ENCODE data around the gene SGMS1.
"Not testable (repeated sequence)": the region's sequence is repeated elsewhere in the genome, so short reads cannot be mapped to it uniquely, and the experiment has no call there.

SGMS1 gene

DNA sequence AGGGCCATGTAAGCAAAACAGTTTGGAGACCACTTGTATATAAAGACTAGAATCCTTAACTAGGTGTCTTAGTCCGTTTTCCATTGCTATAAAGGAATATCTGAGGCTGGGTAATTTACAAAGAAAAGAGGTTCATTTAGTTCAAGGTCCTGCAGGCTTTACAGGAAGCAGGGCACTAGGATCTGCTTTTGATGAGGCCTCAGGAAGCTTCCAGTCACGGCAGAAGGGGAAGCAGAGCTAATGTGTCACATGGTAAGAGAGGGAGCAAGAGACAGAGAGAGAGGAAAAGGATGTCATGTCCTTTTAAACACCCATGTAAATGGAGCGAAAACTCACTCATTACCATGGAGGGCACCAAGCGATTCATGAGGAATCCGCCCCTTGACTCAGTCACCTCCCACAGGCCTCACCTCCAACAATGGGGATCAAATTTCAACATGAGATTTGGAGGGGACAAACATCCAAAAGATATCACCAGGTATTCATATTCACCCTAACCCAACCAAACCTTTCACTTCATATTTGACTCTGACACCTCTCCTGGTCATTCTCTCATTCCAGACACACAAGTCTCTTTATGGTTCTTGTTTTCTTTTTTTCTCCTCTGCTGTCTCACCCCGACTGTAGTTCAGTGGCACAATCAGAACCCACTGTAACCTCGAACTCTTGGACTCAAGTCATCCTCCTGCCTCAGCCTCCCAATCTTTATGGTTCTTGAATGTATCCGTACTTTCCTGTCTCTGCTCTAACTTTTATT, 342.4 kb downstream of the SGMS1 start:
- no peak overlapping the region for H3K4me3 ChIP-seq (replicated peaks; ENCODE audit: low read depth, low read length)
- TF ChIP-seq CTCF (IDR thresholded peaks at IDR 0.05; ENCODE audit: low read length, missing control alignments): no peak
- DNase-seq (ENCODE audit: low read depth): no peak

- no peak for DNase-seq (ENCODE audit: low read depth)
- no peak for TF ChIP-seq CTCF (IDR thresholded peaks at IDR 0.05; ENCODE audit: low read length, missing control alignments)
- no peak overlapping the region for H3K4me3 ChIP-seq (replicated peaks; ENCODE audit: low read depth, low read length)
Measured at GRCh38 chr10:50280049-50280841, 343.5 kb downstream of the SGMS1 start.

GRCh38 chr10:50279489-50279888, 344.3 kb downstream of the SGMS1 start:
- DNase-seq (ENCODE audit: low read depth): no peak
- no peak for TF ChIP-seq CTCF (IDR thresholded peaks at IDR 0.05; ENCODE audit: low read length, missing control alignments)
- H3K4me3 ChIP-seq (replicated peaks; ENCODE audit: low read depth, low read length): no peak overlapping the region

DNA sequence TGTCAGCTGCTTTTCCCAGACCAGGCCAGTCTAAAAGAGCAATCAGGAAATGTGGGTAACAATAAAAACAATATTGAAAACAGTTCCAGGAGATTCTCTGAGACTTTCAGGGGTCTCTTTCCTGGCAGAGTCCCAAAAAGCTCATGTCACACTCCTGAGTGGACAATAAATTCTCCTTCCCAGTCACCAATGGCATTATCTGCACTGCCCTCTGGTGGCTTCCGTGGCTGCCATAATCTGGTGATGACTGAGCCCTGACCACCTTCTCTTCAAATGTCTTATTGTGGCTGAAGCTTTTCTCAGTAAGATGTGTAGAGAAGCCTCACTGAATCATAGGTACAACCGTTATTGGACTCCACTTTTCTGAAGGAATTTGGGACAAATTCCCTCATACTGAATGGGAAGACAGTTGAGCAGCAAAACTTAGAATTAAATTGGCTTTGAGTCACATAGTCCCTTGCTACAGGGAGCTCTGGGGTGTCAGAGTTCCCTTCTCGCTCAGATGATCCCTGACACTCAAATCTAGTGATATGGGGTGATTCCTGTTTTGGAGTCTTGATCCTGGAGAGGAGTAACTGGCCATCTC, 348.0 kb downstream of the SGMS1 start:
- peak; percentile 31 for DNase-seq (ENCODE audit: low read depth)
- TF ChIP-seq CTCF (IDR thresholded peaks at IDR 0.05; ENCODE audit: low read length, missing control alignments): peak; percentile 64
- no peak overlapping the region for H3K4me3 ChIP-seq (replicated peaks; ENCODE audit: low read depth, low read length)

GRCh38 chr10:50272531-50272930, 351.2 kb downstream of the SGMS1 start:
- H3K4me3 ChIP-seq (replicated peaks; ENCODE audit: low read depth, low read length): no peak overlapping the region
- no peak for TF ChIP-seq CTCF (IDR thresholded peaks at IDR 0.05; ENCODE audit: low read length, missing control alignments)
- no peak for DNase-seq (ENCODE audit: low read depth)

- H3K4me3 ChIP-seq (replicated peaks; ENCODE audit: low read depth, low read length): no peak overlapping the region
- no peak for DNase-seq (ENCODE audit: low read depth)
- no peak for TF ChIP-seq CTCF (IDR thresholded peaks at IDR 0.05; ENCODE audit: low read length, missing control alignments)
Measured at GRCh38 chr10:50271564-50272250, 352.0 kb downstream of the SGMS1 start.

GRCh38 chr10:50267877-50268276, 355.9 kb downstream of the SGMS1 start:
- DNase-seq (ENCODE audit: low read depth); H3K4me3 ChIP-seq (replicated peaks; ENCODE audit: low read depth, low read length): not testable (repeated sequence)

DNA sequence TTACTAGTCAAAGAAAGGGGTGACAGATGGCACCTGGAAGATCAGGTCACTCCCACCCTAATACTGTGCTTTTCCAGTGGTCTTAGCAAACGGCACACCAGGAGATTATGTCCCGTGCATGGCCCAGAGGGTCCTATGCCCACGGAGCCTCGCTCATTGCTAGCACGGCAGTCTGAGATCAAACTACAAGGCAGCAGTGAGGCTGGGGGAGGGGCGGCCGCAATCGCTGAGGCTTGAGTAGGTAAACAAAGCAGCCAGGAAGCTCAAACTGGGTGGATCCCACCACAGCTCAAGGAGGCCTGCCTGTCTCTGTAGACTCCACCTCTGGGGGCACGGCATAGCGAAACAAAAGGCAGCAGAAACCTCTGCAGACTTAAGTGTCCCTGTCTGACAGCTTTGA, 361.1 kb downstream of the SGMS1 start:
- not testable (repeated sequence) for H3K4me3 ChIP-seq (replicated peaks; ENCODE audit: low read depth, low read length); DNase-seq (ENCODE audit: low read depth)

Measured in fibroblast of pulmonary artery (primary cell).